SK-N-SH (cell line): ENCODE measurements around the gene PIK3R1. TPM values are rescaled to one million over a fixed set of nuclear protein-coding genes. Genes with fewer than 3 reads are reported as not detected.

Source experiments
- CTCF ChIA-PET: fragments of 300-600, 350-600 bp; formaldehyde crosslinking; extraction: SDS; loops from one replicate; lab custom pipeline; 2021; lab: Yijun Ruan, JAX
- POLR2A ChIA-PET: fragments of 350-600 bp; sonication (Branson Sonifier 250); formaldehyde crosslinking; extraction: SDS; loops from one replicate; lab custom pipeline; 2020; ENCODE audit warnings: antibody characterized with exemption, inconsistent platforms; lab: Yijun Ruan, JAX
- DNase-seq: peaks from one replicate; pipeline ENCODE4 v3.0.0; 2012
- H2AFZ ChIP-seq: fragments of 200-600 bp; sonication (generic); 2 replicates; pipeline ENCODE4 v1.8.1; 2016; ENCODE audit warnings: antibody characterized with exemption, mild to moderate bottlenecking, low read depth
- H3F3A ChIP-seq: fragments of 200-600 bp; sonication (generic); replicated peaks from 2 replicates; pipeline ENCODE3; 2016; ENCODE audit warnings: antibody characterized with exemption, mild to moderate bottlenecking; ENCODE audit not compliant: insufficient read depth
- H3K27ac ChIP-seq, 2 experiments: fragments of 200-500 bp in 1 of 2; fragments of 200-600 bp in 1 of 2; sonication (Bioruptor generic) in 1 of 2; sonication (generic), shearing (Covaris generic) in 1 of 2; 2 replicates each; pipeline versions ENCODE4 v1.5.1 to v1.6.1; 2014 to 2016; ENCODE audit warnings: low read depth in 2 of 2, inconsistent platforms in 1 of 2, low read length in 1 of 2, mild to moderate bottlenecking in 1 of 2, mixed read lengths in 1 of 2
- H3K27me3 ChIP-seq: fragments of 200-600 bp; sonication (generic), shearing (Covaris generic); 2 replicates; pipeline ENCODE4 v1.6.1; 2016; ENCODE audit warnings: mixed run types; ENCODE audit not compliant: insufficient read depth
- H3K36me3 ChIP-seq, 2 experiments: fragments of 200-500 bp in 1 of 2; fragments of 200-600 bp in 1 of 2; sonication (Bioruptor generic) in 1 of 2; sonication (generic) in 1 of 2; replicated peaks in 1 of 2; 2 replicates each; pipeline versions ENCODE3 to v1.5.1; 2014 to 2016; ENCODE audit warnings: low read length in 1 of 2, mild to moderate bottlenecking in 1 of 2; ENCODE audit not compliant: insufficient read depth in 2 of 2, control insufficient read depth in 1 of 2
- H3K4me1 ChIP-seq, 2 experiments: fragments of 200-500 bp in 1 of 2; fragments of 200-600 bp in 1 of 2; sonication (Bioruptor generic) in 1 of 2; sonication (generic), shearing (Covaris generic) in 1 of 2; 2 replicates each; pipeline versions ENCODE4 v1.5.1 to v1.6.1; 2014 to 2016; ENCODE audit warnings: low read depth in 1 of 2, low read length in 1 of 2, mixed run types in 1 of 2; ENCODE audit not compliant: insufficient read depth in 2 of 2, control insufficient read depth in 1 of 2
- H3K4me2 ChIP-seq: fragments of 200-600 bp; sonication (generic), shearing (Covaris generic); 2 replicates; pipeline ENCODE4 v1.6.1; 2017; ENCODE audit warnings: mixed run types
- H3K4me3 ChIP-seq, 2 experiments: fragments of 200-500 bp in 1 of 2; fragments of 200-600 bp in 1 of 2; sonication (Bioruptor generic) in 1 of 2; sonication (generic), shearing (Covaris generic) in 1 of 2; 2 replicates each; pipeline versions ENCODE4 v1.5.1 to v1.8.1; 2014 to 2016; ENCODE audit warnings: low read depth in 2 of 2, inconsistent platforms in 1 of 2, low read length in 1 of 2, mild to moderate bottlenecking in 1 of 2, mixed read lengths in 1 of 2, moderate library complexity in 1 of 2
- H3K79me2 ChIP-seq: fragments of 200-600 bp; sonication (generic); 2 replicates; pipeline ENCODE4 v1.8.1; 2017; ENCODE audit warnings: mild to moderate bottlenecking; ENCODE audit not compliant: insufficient read depth
- H3K9ac ChIP-seq: fragments of 200-600 bp; sonication (generic); 2 replicates; pipeline ENCODE4 v1.6.1; 2017; ENCODE audit warnings: mixed run types
- H3K9me2 ChIP-seq: fragments of 200-600 bp; sonication (generic); 2 replicates; pipeline ENCODE4 v1.6.1; 2017; ENCODE audit warnings: mixed run types
- H3K9me3 ChIP-seq: fragments of 200-600 bp; sonication (generic); 2 replicates; pipeline ENCODE4 v1.6.1; 2017; ENCODE audit warnings: mixed run types, mild to moderate bottlenecking, moderate library complexity
- H4K20me1 ChIP-seq: fragments of 200-600 bp; sonication (generic); 2 replicates; pipeline ENCODE4 v1.6.1; 2017; ENCODE audit warnings: mild to moderate bottlenecking, mixed run types; ENCODE audit not compliant: insufficient read depth
- GATA2 ChIP-seq: sonication (generic); formaldehyde crosslinking; IDR thresholded peaks from 2 replicates; pipeline ENCODE4 v1.5.0; 2020; ENCODE audit warnings: mild to moderate bottlenecking, missing genetic modification reagents
- MXI1 ChIP-seq: IDR thresholded peaks from 2 replicates; pipeline ENCODE4 v1.6.1; 2012; ENCODE audit warnings: mild to moderate bottlenecking, low read depth, low read length, improper control_type of control experiment
- RAD21 ChIP-seq: IDR thresholded peaks from 2 replicates; pipeline ENCODE4 v1.6.1; 2012; ENCODE audit warnings: mild to moderate bottlenecking, low read length
- RCOR1 ChIP-seq: fragments of 150-350 bp; IDR thresholded peaks from 2 replicates; pipeline ENCODE4 v1.6.1; 2017; ENCODE audit warnings: antibody characterized with exemption, low read length
- SIN3A ChIP-seq: IDR thresholded peaks from 2 replicates; pipeline ENCODE4 v1.6.1; 2012; ENCODE audit warnings: low read depth, mild to moderate bottlenecking, low read length, moderate library complexity, borderline replicate concordance
- TCF12 ChIP-seq: IDR thresholded peaks from 2 replicates; pipeline ENCODE4 v1.4.0; 2012
- TEAD4 ChIP-seq: IDR thresholded peaks from 2 replicates; pipeline ENCODE4 v1.4.0; 2012; ENCODE audit warnings: mild to moderate bottlenecking, borderline replicate concordance; ENCODE audit not compliant: insufficient read depth
- WGBS: methylation state at CpG from one replicate; pipeline ENCODE4 v1.1.6; 2017; ENCODE audit warnings: low lambda C conversion rate; 5-methylcytosine and 5-hydroxymethylcytosine counted together
- polyA plus RNA-seq, 3 experiments: library from polyadenylated mRNA; depleted of rRNA; stranded (reverse); fragments of >200 nt; gene quantifications; 2 replicates each; pipeline ENCODE4 v1.2.3, GENCODE V29; 2012
- TF ChIP-seq, protein P1 (sequence below): IDR thresholded peaks from 2 replicates; pipeline ENCODE4 v1.4.0; 2012; ENCODE audit warnings: low read depth, borderline replicate concordance
- TF ChIP-seq, protein P2 (sequence below): fragments of 200-600 bp; sonication (generic); IDR thresholded peaks from 2 replicates; pipeline ENCODE4 v1.6.1; 2017; ENCODE audit warnings: antibody characterized with exemption, mild to moderate bottlenecking, moderate library complexity

Gene PIK3R1
- polyA plus RNA-seq, 1 of the 3 experiments (the other 2 are of a cell fraction) = 2.0 TPM

DNA sequence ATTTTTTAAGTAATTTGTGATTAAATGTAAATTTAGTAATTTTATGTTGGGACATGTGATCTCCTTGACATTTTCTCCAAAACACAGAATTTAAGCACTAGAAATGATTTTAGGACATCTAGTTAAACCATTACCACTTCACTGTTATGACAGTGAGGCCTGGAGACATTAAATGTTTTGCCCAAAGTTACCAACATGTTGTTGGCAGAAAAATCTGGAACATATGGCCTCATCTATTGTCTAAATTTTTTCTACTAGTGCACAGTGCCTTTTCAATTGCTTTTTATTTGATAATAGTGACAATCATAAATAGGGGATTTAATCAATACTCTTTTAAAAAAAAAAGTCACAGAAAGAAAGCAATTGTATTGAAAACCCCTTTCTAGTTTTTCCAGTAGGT is 45.6 kb downstream of the PIK3R1 start:
- CTCF ChIA-PET = interaction anchor here (0.7 to 0.8 kb wide), 2 partner anchors 12 to 1015 kb away, joined by 3 read pairs; no protein-coding TSS in a partner anchor
- no peak overlapping the region for H3K4me3 ChIP-seq
- H3F3A ChIP-seq = peaks cover 18% of the 10 kb centered on the region
- POLR2A ChIA-PET = no interaction called here
- peaks cover 11 to 50% of the 10 kb centered on the region in 2 experiments; a peak in 3 of 4 replicates for H3K4me1 ChIP-seq
- no peaks in the 10 kb centered on the region for H3K9me3 ChIP-seq
- no peaks in the 10 kb centered on the region for H3K9me2 ChIP-seq
- no peak overlapping the region for H2AFZ ChIP-seq
- H3K27ac ChIP-seq = peak overlapping the region in 1 of 2 experiments; percentile 68; a peak in 2 of 4 replicates
- H3K4me2 ChIP-seq = no peak overlapping the region
- H3K79me2 ChIP-seq = peaks cover 9% of the 10 kb centered on the region; the same call in 1 of the 2 replicates
- TF ChIP-seq MXI1 (no peak), SIN3A (no peak)
- no peaks in the 10 kb centered on the region for H4K20me1 ChIP-seq
- peaks cover 0 to 3% of the 10 kb centered on the region in 2 experiments for H3K36me3 ChIP-seq
- DNase-seq = no peak
- no peaks in the 10 kb centered on the region for H3K27me3 ChIP-seq
- no peak overlapping the region for H3K9ac ChIP-seq

DNA sequence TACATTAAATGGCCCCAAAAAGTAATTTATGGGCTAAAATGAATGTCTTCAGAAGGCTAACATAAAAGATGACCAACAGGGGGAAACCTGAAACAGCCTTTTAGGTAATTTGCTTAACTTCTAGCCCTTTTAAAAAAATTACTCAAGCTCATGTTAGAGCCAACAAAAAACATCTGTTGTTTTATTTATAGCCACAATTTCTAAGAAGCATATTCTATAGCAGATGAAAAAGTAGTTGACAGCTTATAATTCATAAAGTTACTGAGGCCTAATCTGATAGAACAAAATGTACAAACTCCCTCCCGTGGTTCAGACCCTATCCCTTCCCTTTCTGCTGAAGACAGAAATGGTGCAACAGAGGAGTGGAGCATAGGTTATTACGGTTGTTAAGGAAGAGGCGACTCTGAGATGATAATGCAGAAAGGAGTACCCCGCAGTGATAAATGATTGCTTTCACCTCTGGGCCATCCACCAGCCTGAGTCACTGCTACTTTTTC is 46.1 kb downstream of the PIK3R1 start:
- Histone ChIP-seq H3K9me3 (no peaks in the 10 kb centered on the region), H3K27me3 (no peaks in the 10 kb centered on the region), H3K9ac (no peak overlapping the region), H3K36me3 (peaks cover 0 to 3% of the 10 kb centered on the region in 2 experiments), H3K79me2 (peaks cover 4% of the 10 kb centered on the region; the same call in 1 of the 2 replicates), H3K9me2 (no peaks in the 10 kb centered on the region), H2AFZ (no peak overlapping the region), H3K27ac (peak overlapping the region in 1 of 2 experiments; percentile 68; a peak in 2 of 4 replicates), H4K20me1 (no peaks in the 10 kb centered on the region), H3K4me2 (no peak overlapping the region), H3K4me3 (no peak overlapping the region), H3F3A (peaks cover 18% of the 10 kb centered on the region), H3K4me1 (peaks cover 15 to 49% of the 10 kb centered on the region in 2 experiments; a peak in 3 of 4 replicates)
- TF ChIP-seq, protein P1, sequence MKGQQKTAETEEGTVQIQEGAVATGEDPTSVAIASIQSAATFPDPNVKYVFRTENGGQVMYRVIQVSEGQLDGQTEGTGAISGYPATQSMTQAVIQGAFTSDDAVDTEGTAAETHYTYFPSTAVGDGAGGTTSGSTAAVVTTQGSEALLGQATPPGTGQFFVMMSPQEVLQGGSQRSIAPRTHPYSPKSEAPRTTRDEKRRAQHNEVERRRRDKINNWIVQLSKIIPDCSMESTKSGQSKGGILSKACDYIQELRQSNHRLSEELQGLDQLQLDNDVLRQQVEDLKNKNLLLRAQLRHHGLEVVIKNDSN = no peak
- TF ChIP-seq TEAD4 (no peak), RCOR1 (no peak), GATA2 (no peak), TCF12 (peak; percentile 24; the same call in 1 of the 2 replicates), RAD21 (peak; percentile 19; the same call in 1 of the 2 replicates)
- TF ChIP-seq, protein P2, sequence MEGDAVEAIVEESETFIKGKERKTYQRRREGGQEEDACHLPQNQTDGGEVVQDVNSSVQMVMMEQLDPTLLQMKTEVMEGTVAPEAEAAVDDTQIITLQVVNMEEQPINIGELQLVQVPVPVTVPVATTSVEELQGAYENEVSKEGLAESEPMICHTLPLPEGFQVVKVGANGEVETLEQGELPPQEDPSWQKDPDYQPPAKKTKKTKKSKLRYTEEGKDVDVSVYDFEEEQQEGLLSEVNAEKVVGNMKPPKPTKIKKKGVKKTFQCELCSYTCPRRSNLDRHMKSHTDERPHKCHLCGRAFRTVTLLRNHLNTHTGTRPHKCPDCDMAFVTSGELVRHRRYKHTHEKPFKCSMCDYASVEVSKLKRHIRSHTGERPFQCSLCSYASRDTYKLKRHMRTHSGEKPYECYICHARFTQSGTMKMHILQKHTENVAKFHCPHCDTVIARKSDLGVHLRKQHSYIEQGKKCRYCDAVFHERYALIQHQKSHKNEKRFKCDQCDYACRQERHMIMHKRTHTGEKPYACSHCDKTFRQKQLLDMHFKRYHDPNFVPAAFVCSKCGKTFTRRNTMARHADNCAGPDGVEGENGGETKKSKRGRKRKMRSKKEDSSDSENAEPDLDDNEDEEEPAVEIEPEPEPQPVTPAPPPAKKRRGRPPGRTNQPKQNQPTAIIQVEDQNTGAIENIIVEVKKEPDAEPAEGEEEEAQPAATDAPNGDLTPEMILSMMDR = peak; percentile 26; the same call in 1 of the 2 replicates
- ChIA-PET CTCF (interaction anchor here (0.7 to 0.8 kb wide), 2 partner anchors 12 to 1015 kb away, joined by 3 read pairs; no protein-coding TSS in a partner anchor), POLR2A (no interaction called here)
- DNase-seq = no peak
- WGBS = 88% methylated on average over 4 of the region's 4 CpGs
